MM.1S (cell line): ENCODE data around the gene CDH22.

ENCODE experiments used
- DNase-seq: peaks from one replicate; pipeline ENCODE4 v3.0.0-alpha.2; 2015
- H2AFZ ChIP-seq: fragments of 300-600 bp; sonication (generic); 2 replicates; pipeline ENCODE4 v1.6.0; 2016; ENCODE audit warnings: antibody characterized with exemption, low read length
- H3F3A ChIP-seq: fragments of 300-600 bp; sonication (generic); 2 replicates; pipeline ENCODE4 v1.6.1; 2016; ENCODE audit warnings: mild to moderate bottlenecking, antibody characterized with exemption, low read length, moderate library complexity, mixed read lengths; ENCODE audit not compliant: insufficient read depth
- H3K27ac ChIP-seq: fragments of 300-600 bp; sonication (generic); 2 replicates; pipeline ENCODE4 v1.5.1; 2016; ENCODE audit warnings: mild to moderate bottlenecking, low read length
- H3K27me3 ChIP-seq: fragments of 300-600 bp; sonication (generic); replicated peaks from 2 replicates; pipeline ENCODE4 v1.6.0; 2016; ENCODE audit warnings: low read length; ENCODE audit not compliant: insufficient read depth
- H3K36me3 ChIP-seq: fragments of 300-600 bp; sonication (generic); replicated peaks from 2 replicates; pipeline ENCODE4 v1.6.1; 2016; ENCODE audit warnings: mild to moderate bottlenecking, low read length, mixed read lengths; ENCODE audit not compliant: insufficient read depth
- H3K4me1 ChIP-seq: fragments of 300-600 bp; sonication (generic); 2 replicates; pipeline ENCODE4 v1.6.1; 2016; ENCODE audit warnings: low read length, mixed read lengths
- H3K4me2 ChIP-seq: fragments of 300-600 bp; sonication (generic); 2 replicates; pipeline ENCODE4 v1.6.0; 2016; ENCODE audit warnings: low read depth, low read length
- H3K4me3 ChIP-seq: fragments of 300-600 bp; sonication (generic); 2 replicates; pipeline ENCODE4 v1.5.1; 2016; ENCODE audit warnings: low read length, mixed read lengths
- H3K79me2 ChIP-seq: fragments of 300-600 bp; sonication (generic); 2 replicates; pipeline ENCODE4 v1.6.1; 2016; ENCODE audit warnings: mixed run types, low read length, mixed read lengths
- H3K9ac ChIP-seq: fragments of 300-600 bp; sonication (generic); 2 replicates; pipeline ENCODE4 v1.6.1; 2016; ENCODE audit warnings: low read length, mixed read lengths
- H3K9me2 ChIP-seq: fragments of 300-600 bp; sonication (generic); replicated peaks from 2 replicates; pipeline ENCODE4 v1.6.1; 2016; ENCODE audit warnings: mild to moderate bottlenecking, low read length, mixed read lengths; ENCODE audit not compliant: insufficient read depth
- H3K9me3 ChIP-seq: fragments of 300-600 bp; sonication (generic); replicated peaks from 2 replicates; pipeline ENCODE4 v1.6.1; 2016; ENCODE audit warnings: mild to moderate bottlenecking, low read length, mixed read lengths; ENCODE audit not compliant: insufficient read depth
- H4K20me1 ChIP-seq: fragments of 300-600 bp; sonication (generic); 2 replicates; pipeline ENCODE4 v1.6.1; 2016; ENCODE audit warnings: mild to moderate bottlenecking, low read length, moderate library complexity, mixed read lengths; ENCODE audit not compliant: insufficient read depth
- EZH2 ChIP-seq: fragments of 300-600 bp; sonication (generic); optimal IDR thresholded peaks from 2 replicates; pipeline ENCODE3; 2017; ENCODE audit warnings: low read depth, mild to moderate bottlenecking, antibody characterized with exemption, low read length, mixed read lengths
- EZH2phosphoT487 ChIP-seq: fragments of 300-600 bp; sonication (generic); IDR thresholded peaks from 2 replicates; pipeline ENCODE4 v1.6.1; 2018; ENCODE audit warnings: antibody characterized with exemption, low read length
- TF ChIP-seq, protein P1 (sequence below): fragments of 300-600 bp; sonication (generic); IDR thresholded peaks from 2 replicates; pipeline ENCODE4 v1.5.1; 2016; ENCODE audit warnings: antibody characterized with exemption, low read length, mixed read lengths

Gene CDH22

DNA sequence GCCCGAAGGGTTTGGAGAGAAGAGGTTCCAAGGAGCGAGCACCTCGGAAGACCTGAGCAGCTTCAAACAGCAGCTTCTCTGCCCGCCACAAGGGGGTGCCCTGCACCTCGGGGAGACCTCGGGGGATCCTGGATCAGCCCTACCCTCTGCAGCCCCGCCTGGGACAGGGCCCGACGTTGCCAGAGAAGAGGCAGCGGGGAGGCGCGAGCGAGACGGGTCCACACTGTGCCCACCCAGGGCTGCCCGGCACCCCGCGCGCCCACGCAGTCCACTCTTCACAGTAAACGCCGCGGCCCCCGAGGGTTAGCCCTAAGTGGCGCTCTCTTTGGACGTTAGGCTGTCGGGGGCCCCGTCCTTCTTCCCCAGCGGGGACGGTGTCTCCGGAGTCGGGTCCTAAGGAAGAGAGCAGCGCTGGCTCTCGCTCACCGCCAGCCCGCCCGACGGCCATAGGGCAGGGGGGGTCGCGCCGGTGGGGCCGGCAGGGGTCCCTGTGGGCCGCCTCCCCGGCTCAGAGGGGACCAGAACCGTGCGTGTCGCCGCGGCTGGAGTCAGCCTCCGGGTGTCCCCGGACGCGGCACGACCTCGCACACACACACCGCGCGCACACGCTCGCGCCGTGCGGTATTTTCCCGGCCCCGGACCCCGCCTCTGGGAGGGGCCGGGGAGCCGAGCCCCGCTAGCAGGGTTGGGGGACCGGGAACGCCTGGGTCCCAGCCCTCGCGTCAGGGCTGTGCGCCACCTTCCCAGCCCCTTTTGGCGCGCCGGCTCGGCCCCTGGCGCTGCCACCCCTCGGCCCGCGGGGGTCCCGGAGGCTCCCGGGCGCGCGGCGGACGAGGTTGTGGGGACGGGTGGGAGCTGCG is 929 bp downstream of the CDH22 start:
- Histone ChIP-seq H3K4me2 (peak overlapping the region; percentile 55), H3K4me3 (peak overlapping the region; percentile 36), H4K20me1 (no peaks in the 10 kb centered on the region), H3K9ac (no peak overlapping the region), H3K27ac (no peak overlapping the region), H3K36me3 (no peaks in the 10 kb centered on the region), H3K79me2 (no peaks in the 10 kb centered on the region), H2AFZ (peak overlapping the region; percentile 5; the same call in 1 of the 2 replicates), H3K9me3 (no peaks in the 10 kb centered on the region), H3K9me2 (no peaks in the 10 kb centered on the region), H3K27me3 (peaks cover 92% of the 10 kb centered on the region), H3K4me1 (0 out of 2 replicates have a peak, but pooled peaks cover 3% of the 10 kb centered on the region), H3F3A (no peaks in the 10 kb centered on the region)
- DNase-seq: peak; percentile 63
- TF ChIP-seq, protein P1, sequence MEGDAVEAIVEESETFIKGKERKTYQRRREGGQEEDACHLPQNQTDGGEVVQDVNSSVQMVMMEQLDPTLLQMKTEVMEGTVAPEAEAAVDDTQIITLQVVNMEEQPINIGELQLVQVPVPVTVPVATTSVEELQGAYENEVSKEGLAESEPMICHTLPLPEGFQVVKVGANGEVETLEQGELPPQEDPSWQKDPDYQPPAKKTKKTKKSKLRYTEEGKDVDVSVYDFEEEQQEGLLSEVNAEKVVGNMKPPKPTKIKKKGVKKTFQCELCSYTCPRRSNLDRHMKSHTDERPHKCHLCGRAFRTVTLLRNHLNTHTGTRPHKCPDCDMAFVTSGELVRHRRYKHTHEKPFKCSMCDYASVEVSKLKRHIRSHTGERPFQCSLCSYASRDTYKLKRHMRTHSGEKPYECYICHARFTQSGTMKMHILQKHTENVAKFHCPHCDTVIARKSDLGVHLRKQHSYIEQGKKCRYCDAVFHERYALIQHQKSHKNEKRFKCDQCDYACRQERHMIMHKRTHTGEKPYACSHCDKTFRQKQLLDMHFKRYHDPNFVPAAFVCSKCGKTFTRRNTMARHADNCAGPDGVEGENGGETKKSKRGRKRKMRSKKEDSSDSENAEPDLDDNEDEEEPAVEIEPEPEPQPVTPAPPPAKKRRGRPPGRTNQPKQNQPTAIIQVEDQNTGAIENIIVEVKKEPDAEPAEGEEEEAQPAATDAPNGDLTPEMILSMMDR: peak; percentile 78
- no peak for TF ChIP-seq EZH2phosphoT487
- no peak for TF ChIP-seq EZH2

DNA sequence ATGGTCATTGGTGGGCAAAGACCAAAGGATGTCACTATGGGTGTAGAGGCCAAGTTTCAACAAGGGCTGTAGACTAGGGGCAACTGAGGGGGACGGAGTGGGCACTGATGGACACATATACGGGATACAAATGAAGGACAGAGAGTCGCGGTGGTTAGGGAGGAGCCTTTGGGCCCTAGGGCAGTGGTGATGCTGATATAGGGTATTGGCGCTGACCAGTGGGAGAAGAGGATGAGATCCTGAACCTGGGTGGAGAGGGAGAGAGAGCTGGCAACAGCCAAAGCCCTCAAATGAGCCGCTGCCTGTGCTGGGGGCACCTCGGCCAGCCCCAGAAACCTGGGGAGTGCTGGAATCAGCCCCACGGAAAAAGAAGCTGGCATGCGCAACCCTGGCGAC is 1.6 kb downstream of the CDH22 start:
- Histone ChIP-seq H3K4me1 (0 out of 2 replicates have a peak, but pooled peaks cover 3% of the 10 kb centered on the region), H2AFZ (peak overlapping the region; percentile 5; the same call in 1 of the 2 replicates), H3K9ac (no peak overlapping the region), H3K27me3 (peaks cover 92% of the 10 kb centered on the region), H3K79me2 (no peaks in the 10 kb centered on the region), H4K20me1 (no peaks in the 10 kb centered on the region), H3K9me2 (no peaks in the 10 kb centered on the region), H3K4me2 (peak overlapping the region; percentile 55; the same call in 1 of the 2 replicates), H3K36me3 (no peaks in the 10 kb centered on the region), H3K4me3 (no peak overlapping the region), H3K9me3 (no peaks in the 10 kb centered on the region), H3K27ac (no peak overlapping the region), H3F3A (no peaks in the 10 kb centered on the region)
- TF ChIP-seq, protein P1: no peak
- TF ChIP-seq EZH2 (no peak), EZH2phosphoT487 (no peak)
- no peak for DNase-seq

DNA sequence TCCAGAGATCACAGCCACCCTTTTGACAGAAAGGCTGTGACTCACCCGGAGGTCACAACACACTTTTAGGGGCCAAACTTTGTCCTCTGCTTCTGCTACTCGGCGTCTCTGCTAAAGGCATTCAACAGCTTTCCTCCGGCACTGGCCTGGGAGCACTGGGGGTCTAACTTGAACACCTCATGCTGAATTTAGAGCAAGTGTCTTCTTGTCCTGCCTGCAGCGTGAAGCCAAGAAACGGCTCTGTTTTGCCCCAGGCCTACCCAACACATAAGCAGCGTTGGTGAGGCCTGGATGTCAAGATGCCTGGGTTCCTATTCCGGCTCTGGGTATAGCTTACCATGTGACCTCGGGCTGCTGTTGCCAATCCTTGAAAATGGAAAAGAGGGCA is 2.3 kb downstream of the CDH22 start:
- TF ChIP-seq EZH2phosphoT487 (no peak), EZH2 (no peak)
- TF ChIP-seq, protein P1: no peak
- Histone ChIP-seq H3K27me3 (peaks cover 85% of the 10 kb centered on the region), H3K4me3 (no peak overlapping the region), H3K4me2 (no peak overlapping the region), H3K4me1 (0 out of 2 replicates have a peak, but pooled peaks cover 3% of the 10 kb centered on the region), H3K9ac (no peak overlapping the region), H3K36me3 (no peaks in the 10 kb centered on the region), H3K9me2 (no peaks in the 10 kb centered on the region), H3K27ac (no peak overlapping the region), H3K9me3 (no peaks in the 10 kb centered on the region), H4K20me1 (no peaks in the 10 kb centered on the region), H3K79me2 (no peaks in the 10 kb centered on the region), H2AFZ (no peak overlapping the region), H3F3A (no peaks in the 10 kb centered on the region)
- DNase-seq: no peak
